ENCODE measurements around the gene GNE. TPM values are rescaled to one million over a fixed set of nuclear protein-coding genes. Genes with fewer than 3 reads are reported as not detected.
"Not testable (repeated sequence)": the region's sequence is repeated elsewhere in the genome, so short reads cannot be mapped to it uniquely, and the experiment has no call there.

Gene GNE
- total RNA-seq, 4 donors from 2014 or later, result 30.0 to 42.6 (median 32.6) TPM

DNA sequence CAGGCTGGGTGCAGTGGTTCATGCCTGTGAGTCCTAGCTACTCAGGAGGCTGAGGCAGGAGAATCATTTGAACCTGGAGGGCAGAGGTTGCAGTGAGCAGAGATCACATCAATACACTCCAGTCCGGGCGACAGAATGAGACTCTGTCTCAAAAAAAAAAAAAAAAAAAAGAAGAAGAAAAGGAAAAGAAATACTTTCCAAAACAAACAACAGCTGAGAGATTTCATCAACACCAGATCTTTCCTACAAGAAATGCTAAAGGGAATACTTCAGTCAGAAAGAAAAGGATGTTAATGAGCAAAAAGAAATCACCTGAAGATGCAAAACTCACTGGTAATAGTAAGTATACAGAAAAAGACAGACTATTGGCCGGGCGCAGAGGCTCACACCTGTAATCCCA is 80.7 kb downstream of the GNE start:
- no peaks in the 10 kb centered on the region for H3K36me3 ChIP-seq
- 58 to 77% methylated on average over 4 of the region's 4 CpGs for WGBS, 2 donors
- H3K27me3 ChIP-seq, result no peaks in the 10 kb centered on the region
- no peaks in the 10 kb centered on the region for H3K4me1 ChIP-seq
- H3K4me3 ChIP-seq, result no peak overlapping the region
- DNase-seq (ENCODE audit: low spot score in 2 of 2), result no peak
- H3K9me3 ChIP-seq, result peaks cover 0 to 5% (median 0%) of the 10 kb centered on the region in 4 donors
- no peak overlapping the region for H3K27ac ChIP-seq
- TF ChIP-seq, protein P1, sequence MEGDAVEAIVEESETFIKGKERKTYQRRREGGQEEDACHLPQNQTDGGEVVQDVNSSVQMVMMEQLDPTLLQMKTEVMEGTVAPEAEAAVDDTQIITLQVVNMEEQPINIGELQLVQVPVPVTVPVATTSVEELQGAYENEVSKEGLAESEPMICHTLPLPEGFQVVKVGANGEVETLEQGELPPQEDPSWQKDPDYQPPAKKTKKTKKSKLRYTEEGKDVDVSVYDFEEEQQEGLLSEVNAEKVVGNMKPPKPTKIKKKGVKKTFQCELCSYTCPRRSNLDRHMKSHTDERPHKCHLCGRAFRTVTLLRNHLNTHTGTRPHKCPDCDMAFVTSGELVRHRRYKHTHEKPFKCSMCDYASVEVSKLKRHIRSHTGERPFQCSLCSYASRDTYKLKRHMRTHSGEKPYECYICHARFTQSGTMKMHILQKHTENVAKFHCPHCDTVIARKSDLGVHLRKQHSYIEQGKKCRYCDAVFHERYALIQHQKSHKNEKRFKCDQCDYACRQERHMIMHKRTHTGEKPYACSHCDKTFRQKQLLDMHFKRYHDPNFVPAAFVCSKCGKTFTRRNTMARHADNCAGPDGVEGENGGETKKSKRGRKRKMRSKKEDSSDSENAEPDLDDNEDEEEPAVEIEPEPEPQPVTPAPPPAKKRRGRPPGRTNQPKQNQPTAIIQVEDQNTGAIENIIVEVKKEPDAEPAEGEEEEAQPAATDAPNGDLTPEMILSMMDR (IDR thresholded peaks at IDR 0.05), result no peak
- TF ChIP-seq EP300 (IDR thresholded peaks at IDR 0.05), result no peak
- no peak for TF ChIP-seq POLR2A (IDR thresholded peaks at IDR 0.05)

DNA sequence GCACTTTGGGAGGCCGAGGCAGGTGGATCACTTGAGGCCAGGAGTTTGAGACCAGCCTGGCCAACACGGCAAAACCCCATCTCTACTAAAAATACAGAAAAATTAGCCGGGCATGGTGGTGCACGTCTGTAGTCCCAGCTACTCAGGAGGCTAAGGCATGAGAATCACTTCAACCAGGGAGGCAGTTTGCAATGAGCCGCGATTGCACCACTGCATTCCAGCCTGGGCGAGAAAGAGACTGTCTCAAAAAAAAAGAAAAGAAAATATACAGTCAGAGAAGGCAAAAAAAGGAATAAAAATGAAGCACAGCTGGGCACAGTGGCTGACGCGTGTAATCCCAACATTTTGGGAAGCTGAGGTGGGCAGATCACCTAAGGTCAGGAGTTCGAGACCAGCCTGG is 81.8 kb downstream of the GNE start:
- not testable (repeated sequence) for DNase-seq (ENCODE audit: low spot score in 2 of 2); H3K9me3 ChIP-seq; H3K4me1 ChIP-seq; H3K27ac ChIP-seq; H3K27me3 ChIP-seq; H3K36me3 ChIP-seq; H3K4me3 ChIP-seq
- 92 to 94% methylated on average over 10 of the region's 10 CpGs for WGBS, 2 donors

DNA sequence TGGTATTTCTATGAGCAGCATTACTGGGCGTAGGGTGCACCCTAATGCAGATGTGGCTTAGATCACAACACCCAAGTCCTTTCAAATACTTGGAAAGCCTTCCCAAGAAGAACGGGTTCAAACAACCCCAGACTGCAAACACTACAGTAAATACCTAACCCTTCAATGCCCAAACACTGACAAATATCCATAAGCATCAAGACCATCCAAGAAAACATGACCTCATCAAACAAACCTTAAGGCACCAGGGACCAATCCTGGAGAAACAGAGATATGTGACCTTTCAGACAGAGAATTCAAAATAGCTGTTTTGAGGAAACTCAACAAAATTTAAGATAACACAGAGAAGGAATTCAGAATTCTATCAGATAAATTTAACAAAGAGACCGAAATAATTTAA is 83.0 kb downstream of the GNE start:
- H3K9me3 ChIP-seq; H3K36me3 ChIP-seq; DNase-seq (ENCODE audit: low spot score in 2 of 2); H3K4me3 ChIP-seq; H3K4me1 ChIP-seq; H3K27ac ChIP-seq; H3K27me3 ChIP-seq: not testable (repeated sequence)
- 85 to 90% methylated on average over 3 of the region's 3 CpGs for WGBS, 2 donors

DNA sequence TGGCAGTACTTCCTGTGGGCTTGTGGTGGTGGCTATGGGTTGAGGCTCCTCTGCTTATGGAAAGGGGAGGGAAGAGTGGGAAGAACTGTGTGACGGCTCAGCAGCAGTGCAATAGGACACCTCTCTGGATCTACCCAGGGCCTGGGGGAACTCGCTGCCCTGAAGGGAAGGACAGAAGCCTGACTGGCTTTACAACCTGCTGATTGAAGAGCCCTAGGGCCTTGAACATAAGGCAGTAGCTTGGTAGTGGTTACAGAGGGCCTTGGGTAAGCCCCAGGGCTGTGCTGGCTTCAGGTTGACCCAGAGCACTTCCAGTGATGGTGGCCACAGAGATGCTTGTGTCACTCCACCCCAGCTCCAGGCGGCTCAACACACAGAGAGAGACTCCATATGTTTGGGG is 83.5 kb downstream of the GNE start:
- H3K4me1 ChIP-seq, result no peaks in the 10 kb centered on the region
- TF ChIP-seq, protein P1 (IDR thresholded peaks at IDR 0.05), result no peak
- TF ChIP-seq EP300 (IDR thresholded peaks at IDR 0.05), result no peak
- no peak for TF ChIP-seq POLR2A (IDR thresholded peaks at IDR 0.05)
- H3K9me3 ChIP-seq, result no peaks in the 10 kb centered on the region
- H3K27me3 ChIP-seq, result no peaks in the 10 kb centered on the region
- no peak overlapping the region for H3K4me3 ChIP-seq
- H3K27ac ChIP-seq, result no peak overlapping the region
- no peak for DNase-seq (ENCODE audit: low spot score in 2 of 2)
- WGBS, 2 donors, result 67 to 74% methylated on average over 3 of the region's 3 CpGs
- no peaks in the 10 kb centered on the region for H3K36me3 ChIP-seq

- DNase-seq (ENCODE audit: low spot score in 2 of 2), result no peak
- no peaks in the 10 kb centered on the region for H3K9me3 ChIP-seq
- TF ChIP-seq, protein P1 (IDR thresholded peaks at IDR 0.05), result no peak
- TF ChIP-seq POLR2A (IDR thresholded peaks at IDR 0.05) (no peak), EP300 (IDR thresholded peaks at IDR 0.05) (no peak)
- H3K36me3 ChIP-seq, result no peaks in the 10 kb centered on the region
- H3K27ac ChIP-seq, result no peak overlapping the region
- 81 to 83% methylated on average over 7 of the region's 7 CpGs for WGBS, 2 donors
- no peaks in the 10 kb centered on the region for H3K27me3 ChIP-seq
- no peaks in the 10 kb centered on the region for H3K4me1 ChIP-seq
- H3K4me3 ChIP-seq, result no peak overlapping the region
These were observed 84.0 kb downstream of the GNE start for GRCh38 chr9:36174271-36174670.

GRCh38 chr9:36173861-36174260 is 84.4 kb downstream of the GNE start:
- no peaks in the 10 kb centered on the region for H3K9me3 ChIP-seq
- H3K27ac ChIP-seq, result no peak overlapping the region
- no peaks in the 10 kb centered on the region for H3K4me1 ChIP-seq
- no peaks in the 10 kb centered on the region for H3K36me3 ChIP-seq
- no peak overlapping the region for H3K4me3 ChIP-seq
- no peak for DNase-seq (ENCODE audit: low spot score in 2 of 2)
- TF ChIP-seq POLR2A (IDR thresholded peaks at IDR 0.05), result no peak
- TF ChIP-seq, protein P1 (IDR thresholded peaks at IDR 0.05), result no peak
- TF ChIP-seq EP300 (IDR thresholded peaks at IDR 0.05), result no peak
- WGBS, 2 donors, result 100% methylated on average over 2 of the region's 2 CpGs
- H3K27me3 ChIP-seq, result no peaks in the 10 kb centered on the region
